Measurements from ENCODE around the gene TSSK3. TPM values are rescaled to one million over a fixed set of nuclear protein-coding genes. Genes with fewer than 3 reads are reported as not detected.

The TSSK3 gene
- total RNA-seq, 1 experiment from 2014 or later: 2.9 TPM

- TF ChIP-seq, protein P1, sequence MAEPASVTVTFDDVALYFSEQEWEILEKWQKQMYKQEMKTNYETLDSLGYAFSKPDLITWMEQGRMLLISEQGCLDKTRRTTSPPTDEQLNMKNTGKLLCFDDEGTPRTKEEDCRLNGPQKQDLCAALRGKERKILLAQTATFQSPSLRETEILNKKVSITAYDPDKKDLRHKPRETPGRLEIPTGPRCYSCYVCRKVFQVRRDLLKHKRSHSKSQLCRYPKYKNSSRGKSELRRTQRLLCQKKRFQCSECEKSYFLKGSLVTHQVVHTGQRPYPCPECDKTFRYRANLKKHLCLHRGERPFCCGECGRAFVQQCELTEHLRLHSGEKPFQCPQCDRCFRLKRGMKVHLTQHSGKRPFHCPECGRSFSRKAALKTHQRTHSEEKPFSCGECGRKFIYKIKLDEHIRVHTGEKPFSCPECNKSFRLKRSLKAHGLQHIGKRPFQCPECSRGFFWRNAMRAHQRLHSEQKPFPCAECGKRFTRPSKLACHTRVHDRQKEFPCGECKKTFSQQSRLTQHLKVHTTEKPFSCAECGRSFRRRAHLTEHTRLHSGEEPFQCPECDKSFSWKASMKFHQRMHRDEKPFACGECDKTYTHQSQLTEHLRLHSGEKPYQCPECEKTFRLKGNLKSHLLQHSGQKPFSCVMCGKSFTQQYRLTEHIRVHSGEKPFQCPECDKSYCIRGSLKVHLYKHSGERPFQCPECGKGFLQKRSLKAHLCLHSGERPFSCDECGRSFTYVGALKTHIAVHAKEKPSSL (CRISPR knock-in tag; conservative IDR thresholded peaks at IDR 0.05): no peak
- TF ChIP-seq, protein P2, sequence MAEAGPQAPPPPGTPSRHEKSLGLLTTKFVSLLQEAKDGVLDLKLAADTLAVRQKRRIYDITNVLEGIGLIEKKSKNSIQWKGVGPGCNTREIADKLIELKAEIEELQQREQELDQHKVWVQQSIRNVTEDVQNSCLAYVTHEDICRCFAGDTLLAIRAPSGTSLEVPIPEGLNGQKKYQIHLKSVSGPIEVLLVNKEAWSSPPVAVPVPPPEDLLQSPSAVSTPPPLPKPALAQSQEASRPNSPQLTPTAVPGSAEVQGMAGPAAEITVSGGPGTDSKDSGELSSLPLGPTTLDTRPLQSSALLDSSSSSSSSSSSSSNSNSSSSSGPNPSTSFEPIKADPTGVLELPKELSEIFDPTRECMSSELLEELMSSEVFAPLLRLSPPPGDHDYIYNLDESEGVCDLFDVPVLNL (CRISPR knock-in tag; IDR thresholded peaks at IDR 0.05; ENCODE audit: borderline replicate concordance, low read depth): 0 out of 2 replicates have a peak, but pooled peaks have one; percentile 42
- no peak for TF ChIP-seq ATF3 (CRISPR knock-in tag; conservative IDR thresholded peaks at IDR 0.05)
- TF ChIP-seq ZBTB43 (CRISPR knock-in tag; IDR thresholded peaks at IDR 0.05): no peak
- TF ChIP-seq, protein P3, sequence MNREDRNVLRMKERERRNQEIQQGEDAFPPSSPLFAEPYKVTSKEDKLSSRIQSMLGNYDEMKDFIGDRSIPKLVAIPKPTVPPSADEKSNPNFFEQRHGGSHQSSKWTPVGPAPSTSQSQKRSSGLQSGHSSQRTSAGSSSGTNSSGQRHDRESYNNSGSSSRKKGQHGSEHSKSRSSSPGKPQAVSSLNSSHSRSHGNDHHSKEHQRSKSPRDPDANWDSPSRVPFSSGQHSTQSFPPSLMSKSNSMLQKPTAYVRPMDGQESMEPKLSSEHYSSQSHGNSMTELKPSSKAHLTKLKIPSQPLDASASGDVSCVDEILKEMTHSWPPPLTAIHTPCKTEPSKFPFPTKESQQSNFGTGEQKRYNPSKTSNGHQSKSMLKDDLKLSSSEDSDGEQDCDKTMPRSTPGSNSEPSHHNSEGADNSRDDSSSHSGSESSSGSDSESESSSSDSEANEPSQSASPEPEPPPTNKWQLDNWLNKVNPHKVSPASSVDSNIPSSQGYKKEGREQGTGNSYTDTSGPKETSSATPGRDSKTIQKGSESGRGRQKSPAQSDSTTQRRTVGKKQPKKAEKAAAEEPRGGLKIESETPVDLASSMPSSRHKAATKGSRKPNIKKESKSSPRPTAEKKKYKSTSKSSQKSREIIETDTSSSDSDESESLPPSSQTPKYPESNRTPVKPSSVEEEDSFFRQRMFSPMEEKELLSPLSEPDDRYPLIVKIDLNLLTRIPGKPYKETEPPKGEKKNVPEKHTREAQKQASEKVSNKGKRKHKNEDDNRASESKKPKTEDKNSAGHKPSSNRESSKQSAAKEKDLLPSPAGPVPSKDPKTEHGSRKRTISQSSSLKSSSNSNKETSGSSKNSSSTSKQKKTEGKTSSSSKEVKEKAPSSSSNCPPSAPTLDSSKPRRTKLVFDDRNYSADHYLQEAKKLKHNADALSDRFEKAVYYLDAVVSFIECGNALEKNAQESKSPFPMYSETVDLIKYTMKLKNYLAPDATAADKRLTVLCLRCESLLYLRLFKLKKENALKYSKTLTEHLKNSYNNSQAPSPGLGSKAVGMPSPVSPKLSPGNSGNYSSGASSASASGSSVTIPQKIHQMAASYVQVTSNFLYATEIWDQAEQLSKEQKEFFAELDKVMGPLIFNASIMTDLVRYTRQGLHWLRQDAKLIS (CRISPR knock-in tag; IDR thresholded peaks at IDR 0.05; ENCODE audit: borderline replicate concordance): no peak
- TF ChIP-seq, protein P4, sequence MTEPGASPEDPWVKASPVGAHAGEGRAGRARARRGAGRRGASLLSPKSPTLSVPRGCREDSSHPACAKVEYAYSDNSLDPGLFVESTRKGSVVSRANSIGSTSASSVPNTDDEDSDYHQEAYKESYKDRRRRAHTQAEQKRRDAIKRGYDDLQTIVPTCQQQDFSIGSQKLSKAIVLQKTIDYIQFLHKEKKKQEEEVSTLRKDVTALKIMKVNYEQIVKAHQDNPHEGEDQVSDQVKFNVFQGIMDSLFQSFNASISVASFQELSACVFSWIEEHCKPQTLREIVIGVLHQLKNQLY (CRISPR knock-in tag; IDR thresholded peaks at IDR 0.05): no peak
- no peak for TF ChIP-seq IRF1 (CRISPR knock-in tag; IDR thresholded peaks at IDR 0.05)
- no peak for TF ChIP-seq TEAD4 (CRISPR knock-in tag; IDR thresholded peaks at IDR 0.05)
- TF ChIP-seq ZNF671 (CRISPR knock-in tag; IDR thresholded peaks at IDR 0.05): no peak
- no peak for TF ChIP-seq OVOL2 (CRISPR knock-in tag; IDR thresholded peaks at IDR 0.05; ENCODE audit: borderline replicate concordance)
- no peak for TF ChIP-seq ATF1 (CRISPR knock-in tag; IDR thresholded peaks at IDR 0.05)
- TF ChIP-seq, protein P5, sequence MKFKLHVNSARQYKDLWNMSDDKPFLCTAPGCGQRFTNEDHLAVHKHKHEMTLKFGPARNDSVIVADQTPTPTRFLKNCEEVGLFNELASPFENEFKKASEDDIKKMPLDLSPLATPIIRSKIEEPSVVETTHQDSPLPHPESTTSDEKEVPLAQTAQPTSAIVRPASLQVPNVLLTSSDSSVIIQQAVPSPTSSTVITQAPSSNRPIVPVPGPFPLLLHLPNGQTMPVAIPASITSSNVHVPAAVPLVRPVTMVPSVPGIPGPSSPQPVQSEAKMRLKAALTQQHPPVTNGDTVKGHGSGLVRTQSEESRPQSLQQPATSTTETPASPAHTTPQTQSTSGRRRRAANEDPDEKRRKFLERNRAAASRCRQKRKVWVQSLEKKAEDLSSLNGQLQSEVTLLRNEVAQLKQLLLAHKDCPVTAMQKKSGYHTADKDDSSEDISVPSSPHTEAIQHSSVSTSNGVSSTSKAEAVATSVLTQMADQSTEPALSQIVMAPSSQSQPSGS (CRISPR knock-in tag; IDR thresholded peaks at IDR 0.05; ENCODE audit: borderline replicate concordance, low read depth): no peak; the same call in 1 of the 2 replicates
- 0 out of 2 replicates have a peak, but pooled peaks have one; percentile 31 for TF ChIP-seq ESRRA (CRISPR knock-in tag; IDR thresholded peaks at IDR 0.05; ENCODE audit: borderline replicate concordance)
- no peak for TF ChIP-seq ELF4 (CRISPR knock-in tag; IDR thresholded peaks at IDR 0.05; ENCODE audit: low read depth)
- TF ChIP-seq IRF2 (CRISPR knock-in tag; IDR thresholded peaks at IDR 0.05; ENCODE audit: borderline replicate concordance, low read depth): no peak
- TF ChIP-seq NFYB (CRISPR knock-in tag; conservative IDR thresholded peaks at IDR 0.05; ENCODE audit: low read depth): no peak; the same call in 1 of the 2 replicates
- no peak for TF ChIP-seq ZNF138 (CRISPR knock-in tag; conservative IDR thresholded peaks at IDR 0.05)
- TF ChIP-seq SOX15 (CRISPR knock-in tag; IDR thresholded peaks at IDR 0.05): no peak
Observed at GRCh38 chr1:32394141-32394889, 32.0 kb downstream of the TSSK3 start, which contains the start of gene BSDC1 (continued).
